HG03558 (cell line): ENCODE measurements around the gene SPEM3.

Experiments
- ATAC-seq: cut with Tn5 transposase; IDR thresholded peaks from one replicate; pipeline ENCODE4 v1.9.1; 2021; ENCODE audit warnings: moderate number of reproducible peaks; ENCODE audit not compliant: unreplicated experiment; ENCODE audit errors: extremely low read depth

SPEM3 gene

DNA sequence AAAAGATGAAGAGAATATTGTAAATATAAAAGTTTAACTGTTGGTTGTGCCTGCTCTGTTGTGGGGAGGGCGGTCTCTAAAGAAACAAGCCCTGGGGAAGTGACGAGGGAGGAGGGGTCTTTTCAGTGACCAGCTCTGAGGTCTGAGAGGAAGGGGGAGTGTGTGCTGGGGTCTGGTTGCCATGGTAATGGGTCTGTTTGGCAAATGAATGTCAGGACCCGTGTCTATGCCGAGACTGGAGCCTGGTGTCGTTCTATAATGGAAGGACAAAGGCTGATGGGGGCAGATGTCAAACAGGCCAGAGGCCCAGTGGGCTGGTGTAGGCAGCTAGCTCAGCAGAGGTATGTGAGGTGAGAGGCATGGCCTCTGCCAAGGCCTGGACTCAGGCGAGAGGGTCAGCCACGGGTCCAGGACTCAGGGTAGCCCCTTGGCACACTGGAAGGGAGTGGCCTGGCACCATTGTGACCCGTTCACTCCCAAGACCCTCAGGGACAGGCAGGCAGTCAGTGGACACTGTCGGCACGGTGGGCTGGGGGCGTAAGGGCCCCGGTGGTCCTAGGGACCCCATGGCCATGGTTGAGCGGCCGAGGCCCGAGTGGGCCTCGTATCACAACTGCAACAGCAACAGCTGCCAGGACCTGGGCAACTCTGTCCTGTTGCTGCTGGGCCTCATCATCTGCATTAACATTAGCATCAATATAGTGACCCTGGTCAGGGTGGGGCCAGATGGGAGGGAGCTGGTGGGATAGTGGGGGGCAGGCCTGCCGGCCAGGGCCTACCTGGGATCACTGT is 8.6 kb upstream of the SPEM3 start, which contains the start of gene SPEM1:
SPEM1 (plus strand) TSS at position 506 of the 792 bp plus-strand sequence; CDS start at position 567, 61 bp downstream.
- ATAC-seq: no peak

DNA sequence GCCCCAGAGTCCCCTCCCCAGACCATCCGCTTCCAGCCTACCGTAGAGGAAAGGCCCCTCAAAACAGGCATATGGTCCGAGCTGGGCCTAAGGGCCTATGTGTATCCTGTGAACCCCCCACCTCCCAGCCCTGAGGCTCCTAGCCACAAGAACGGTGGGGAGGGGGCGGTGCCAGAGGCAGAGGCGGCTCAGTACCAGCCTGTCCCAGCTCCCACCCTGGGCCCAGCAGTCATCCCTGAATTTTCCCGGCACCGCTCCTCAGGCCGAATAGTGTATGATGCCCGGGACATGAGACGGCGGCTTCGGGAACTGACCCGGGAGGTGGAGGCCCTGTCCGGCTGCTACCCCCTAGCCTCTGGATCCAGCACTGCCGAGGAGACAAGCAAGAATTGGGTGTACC is 7.5 kb upstream of the SPEM3 start:
- no peak for ATAC-seq

DNA sequence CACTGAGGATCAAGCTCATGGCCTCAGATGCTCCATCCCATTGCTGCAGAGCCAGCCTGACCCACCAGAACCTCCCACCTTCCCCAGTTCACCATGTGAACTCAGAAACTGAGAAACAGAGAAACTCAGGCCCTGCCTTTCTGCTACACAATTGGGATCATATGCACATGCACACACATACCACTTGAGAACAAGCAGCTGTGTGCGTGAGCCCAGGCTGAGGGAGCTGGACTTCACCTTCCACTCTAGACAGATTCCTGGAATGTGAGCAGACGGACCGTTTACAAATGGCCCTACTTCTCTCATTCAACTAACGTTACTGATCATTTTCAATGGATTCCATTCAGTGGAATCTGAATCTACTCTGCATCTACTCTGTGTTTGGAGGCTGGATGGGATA is 5.0 kb upstream of the SPEM3 start:
- ATAC-seq: no peak

DNA sequence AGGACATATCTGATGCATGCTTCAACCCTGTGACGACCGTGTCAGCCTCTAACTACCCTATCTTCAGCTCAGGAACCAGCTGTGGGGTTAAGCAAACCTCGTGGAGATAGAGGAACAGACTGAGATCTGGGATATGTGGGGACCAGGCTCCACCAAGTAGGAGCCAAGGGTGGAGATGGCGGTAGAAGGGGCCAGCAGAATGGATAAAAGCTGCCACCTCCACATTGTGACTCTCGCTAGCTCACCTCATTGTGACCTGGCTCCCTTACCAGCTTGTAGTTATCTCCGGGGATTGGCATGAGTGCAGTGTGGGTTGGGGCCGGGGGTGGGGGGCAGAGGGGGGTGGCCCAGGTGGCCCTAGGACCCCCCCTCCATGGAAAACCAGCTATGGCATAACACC is 3.3 kb upstream of the SPEM3 start, which contains the start of gene SPEM2:
SPEM2 (plus strand) TSS at position 301 of the 400 bp plus-strand sequence; CDS start at position 374, 73 bp downstream.
- no peak for ATAC-seq

DNA sequence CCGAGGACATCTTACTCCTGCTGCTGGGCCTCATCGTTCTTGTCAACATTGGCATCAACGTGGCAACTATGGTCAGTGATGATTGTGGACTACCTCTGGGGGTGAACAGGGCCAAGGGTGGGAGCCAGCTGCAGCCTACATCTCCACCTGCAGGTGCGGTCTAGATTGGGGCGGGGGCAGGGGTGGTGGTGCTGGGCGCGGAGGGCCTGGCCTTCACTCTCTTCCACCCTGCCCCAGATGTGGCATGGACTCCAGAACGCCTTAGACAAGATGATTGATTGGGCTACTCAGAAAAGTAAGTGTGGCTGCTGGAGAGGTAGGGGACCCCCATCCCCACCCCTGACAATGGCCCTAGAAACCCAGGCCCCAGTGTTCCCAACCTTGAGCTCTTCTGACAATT is 2.9 kb upstream of the SPEM3 start:
- no peak for ATAC-seq

DNA sequence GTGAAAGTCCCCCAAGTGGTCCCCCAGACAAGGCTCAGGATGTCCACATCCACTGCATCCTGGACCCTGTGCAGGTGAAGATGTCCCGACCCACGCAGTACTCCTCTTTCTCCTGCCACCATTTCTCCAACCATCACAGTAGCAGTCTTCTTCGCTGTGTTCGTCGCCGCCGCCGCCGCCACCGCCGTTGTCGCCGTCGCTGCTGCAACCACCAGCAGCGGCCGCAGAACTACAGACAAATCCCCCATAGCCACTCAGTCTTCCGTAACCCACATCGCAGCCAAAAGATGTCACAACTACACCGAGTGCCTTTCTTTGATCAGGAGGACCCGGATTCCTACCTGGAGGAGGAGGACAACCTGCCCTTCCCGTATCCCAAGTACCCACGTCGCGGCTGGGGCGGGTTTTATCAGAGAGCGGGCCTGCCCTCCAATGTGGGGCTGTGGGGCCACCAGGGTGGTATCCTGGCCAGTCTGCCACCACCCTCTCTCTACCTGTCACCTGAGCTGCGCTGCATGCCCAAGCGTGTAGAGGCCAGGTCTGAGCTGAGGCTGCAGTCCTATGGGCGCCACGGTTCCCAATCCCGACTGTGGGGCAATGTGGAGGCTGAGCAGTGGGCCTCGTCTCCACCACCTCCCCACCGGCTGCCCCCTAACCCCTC is 2.3 kb upstream of the SPEM3 start:
- no peak for ATAC-seq

DNA sequence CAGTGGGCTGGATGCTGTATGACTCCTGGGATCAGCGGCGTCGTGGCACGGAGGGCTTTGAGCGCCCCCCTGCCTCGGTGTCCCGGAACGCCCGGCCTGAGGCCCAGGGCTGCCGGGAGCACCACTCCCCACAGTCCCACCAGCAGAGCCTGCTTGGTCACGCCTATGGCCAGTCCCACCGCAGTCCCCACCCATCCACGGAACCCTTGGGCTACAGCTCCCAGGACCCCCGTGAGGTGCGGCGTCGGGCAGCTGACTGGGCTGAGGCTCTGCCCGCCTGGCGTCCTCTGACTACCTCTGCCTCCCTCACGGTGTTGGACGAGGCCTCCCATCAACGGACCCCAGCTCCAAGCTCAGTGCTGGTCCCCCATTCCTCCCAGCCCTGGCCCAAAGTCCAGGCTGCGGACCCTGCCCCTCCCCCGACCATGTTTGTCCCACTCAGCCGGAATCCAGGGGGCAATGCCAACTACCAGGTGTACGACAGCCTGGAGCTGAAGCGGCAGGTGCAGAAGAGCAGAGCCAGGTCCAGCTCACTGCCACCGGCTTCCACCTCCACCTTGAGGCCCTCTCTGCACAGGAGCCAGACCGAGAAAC is 1.7 kb upstream of the SPEM3 start:
- no peak for ATAC-seq

DNA sequence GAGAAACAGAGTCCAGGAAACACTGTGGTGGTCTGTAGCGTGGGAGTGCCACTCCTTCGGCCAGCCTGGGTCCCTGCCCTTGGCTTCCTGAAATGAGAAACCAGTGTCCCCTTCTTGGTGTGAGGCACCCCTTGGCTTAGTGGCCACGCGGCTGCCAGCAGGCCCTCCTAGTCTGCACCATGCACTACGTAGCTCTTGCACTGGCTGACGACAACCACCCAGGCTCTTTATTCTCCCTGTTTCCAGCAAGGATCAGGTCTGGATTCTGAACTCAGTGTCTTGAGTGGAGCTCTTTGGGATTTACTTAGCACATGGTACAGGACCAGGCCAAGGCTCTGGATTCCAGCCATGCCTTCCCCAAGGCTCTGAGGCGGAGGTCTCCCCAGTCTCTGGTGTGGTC is 1.1 kb upstream of the SPEM3 start:
- no peak for ATAC-seq

DNA sequence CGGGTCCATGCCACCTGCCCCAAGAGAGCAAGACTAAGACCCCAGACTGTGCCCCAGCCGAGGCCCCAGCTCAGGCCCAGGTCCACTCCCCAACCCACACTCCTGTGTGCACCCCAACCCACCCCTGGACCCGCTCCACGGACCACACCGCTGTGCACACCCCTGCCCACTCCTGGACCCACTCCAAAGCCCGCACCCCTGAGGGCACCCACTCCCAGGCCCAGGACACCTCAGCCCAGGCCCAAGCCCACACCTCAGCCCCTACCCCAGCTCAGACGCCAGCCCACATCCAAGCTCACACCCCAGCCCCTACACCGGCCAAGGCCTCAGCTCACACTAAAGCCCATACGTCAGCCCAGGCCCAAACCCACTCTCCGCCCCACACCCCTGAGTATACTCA is 1.1 kb downstream of the SPEM3 start:
- ATAC-seq: no peak

DNA sequence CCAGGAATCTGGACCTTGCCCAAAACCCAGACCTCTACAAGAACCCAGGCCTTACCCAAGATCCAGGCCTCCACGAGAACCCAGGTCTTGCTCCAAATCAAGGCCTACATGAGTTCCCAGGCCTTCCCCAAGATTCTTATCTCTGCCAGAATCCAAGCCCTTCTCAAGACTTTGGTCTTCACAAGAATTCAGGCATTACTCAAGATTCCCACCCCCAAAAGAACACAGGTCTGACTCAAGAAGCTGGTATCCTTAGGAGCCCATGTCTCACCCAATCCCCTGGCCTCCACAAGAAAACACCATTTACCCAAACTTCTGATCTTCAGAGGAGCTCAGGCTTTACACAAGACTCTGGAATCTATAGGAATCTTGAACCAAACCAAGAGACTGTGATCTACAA is 2.6 kb downstream of the SPEM3 start:
- no peak for ATAC-seq

DNA sequence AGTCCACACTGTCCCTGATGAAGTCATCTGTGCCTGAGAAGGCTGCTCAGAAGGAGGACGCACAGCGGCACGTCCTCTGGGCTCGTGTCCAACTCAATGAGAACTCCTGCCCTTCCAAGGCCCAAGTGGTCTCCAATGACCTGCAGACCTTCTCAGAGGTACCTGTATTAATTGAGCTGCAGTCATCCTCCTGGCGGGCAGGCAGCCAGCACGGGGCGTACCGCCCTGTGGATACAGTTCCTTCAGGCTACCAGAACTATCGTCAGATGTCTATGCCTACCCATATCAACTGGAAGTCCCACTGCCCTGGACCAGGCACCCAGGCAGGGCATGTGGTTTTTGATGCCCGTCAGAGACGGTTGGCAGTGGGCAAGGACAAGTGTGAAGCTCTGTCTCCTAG is 3.6 kb downstream of the SPEM3 start:
- no peak for ATAC-seq

DNA sequence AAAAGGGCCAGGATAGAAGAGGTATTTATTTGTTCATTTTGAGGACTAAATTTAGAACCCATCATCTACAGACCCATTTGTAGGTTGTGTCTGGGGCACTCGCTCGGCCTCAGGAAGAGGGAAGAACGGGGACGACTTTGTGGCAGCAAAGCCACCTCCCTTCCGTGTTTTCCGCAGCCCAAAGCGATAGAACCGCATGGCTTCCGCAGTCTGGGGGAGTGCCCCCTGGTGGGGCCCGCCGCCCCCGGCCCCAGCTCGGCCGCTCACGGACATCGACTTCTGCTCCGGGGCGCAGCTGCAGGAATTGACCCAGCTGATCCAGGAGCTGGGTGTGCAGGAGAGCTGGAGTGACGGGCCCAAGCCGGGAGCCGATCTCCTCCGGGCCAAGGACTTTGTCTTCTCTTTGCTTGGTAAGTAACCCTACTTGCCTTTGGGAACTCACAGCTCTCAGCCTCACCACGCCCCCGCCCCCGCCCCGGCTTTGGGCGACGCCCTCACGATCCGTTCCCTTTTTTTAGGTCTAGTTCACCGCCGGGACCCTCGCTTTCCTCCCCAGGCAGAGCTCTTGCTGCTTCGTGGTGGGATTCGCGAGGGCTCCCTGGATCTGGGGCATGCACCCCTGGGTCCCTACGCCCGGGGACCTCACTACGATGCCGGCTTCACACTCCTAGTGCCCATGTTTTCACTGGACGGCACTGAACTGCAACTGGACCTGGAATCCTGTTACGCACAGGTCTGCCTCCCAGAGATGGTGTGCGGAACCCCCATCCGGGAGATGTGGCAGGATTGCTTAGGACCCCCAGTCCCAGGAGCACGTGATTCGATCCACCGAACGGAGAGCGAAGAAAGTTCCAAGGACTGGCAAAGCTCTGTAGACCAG is 7.3 kb downstream of the SPEM3 start:
- no peak for ATAC-seq

DNA sequence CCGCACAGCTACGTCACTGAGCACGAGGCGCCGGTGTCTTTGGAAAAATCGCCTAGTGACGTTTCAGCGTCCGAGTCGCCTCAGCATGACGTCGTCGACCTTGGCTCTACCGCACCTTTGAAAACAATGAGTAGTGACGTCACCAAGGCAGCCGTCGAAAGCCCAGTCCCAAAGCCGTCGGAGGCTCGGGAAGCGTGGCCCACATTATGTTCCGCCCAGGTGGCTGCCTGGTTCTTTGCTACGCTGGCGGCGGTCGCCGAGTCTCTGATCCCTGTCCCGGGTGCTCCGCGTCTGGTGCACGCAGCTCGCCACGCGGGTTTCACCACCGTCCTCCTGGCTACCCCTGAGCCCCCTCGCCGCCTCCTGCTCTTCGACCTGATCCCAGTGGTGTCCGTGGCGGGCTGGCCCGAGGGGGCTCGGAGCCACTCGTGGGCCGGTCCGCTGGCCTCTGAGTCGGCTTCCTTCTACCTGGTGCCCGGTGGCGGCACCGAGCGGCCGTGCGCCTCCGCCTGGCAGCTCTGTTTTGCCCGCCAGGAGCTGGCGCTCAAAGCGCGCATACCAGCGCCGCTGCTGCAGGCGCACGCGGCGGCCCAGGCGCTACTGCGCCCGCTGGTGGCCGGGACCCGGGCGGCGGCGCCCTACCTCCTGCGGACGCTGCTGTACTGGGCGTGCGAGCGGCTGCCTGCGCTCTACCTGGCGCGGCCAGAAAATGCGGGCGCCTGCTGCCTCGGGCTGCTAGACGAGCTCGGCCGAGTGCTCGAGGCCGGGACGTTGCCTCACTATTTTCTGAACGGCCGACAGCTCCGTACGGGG is 8.1 kb downstream of the SPEM3 start:
- no peak for ATAC-seq

DNA sequence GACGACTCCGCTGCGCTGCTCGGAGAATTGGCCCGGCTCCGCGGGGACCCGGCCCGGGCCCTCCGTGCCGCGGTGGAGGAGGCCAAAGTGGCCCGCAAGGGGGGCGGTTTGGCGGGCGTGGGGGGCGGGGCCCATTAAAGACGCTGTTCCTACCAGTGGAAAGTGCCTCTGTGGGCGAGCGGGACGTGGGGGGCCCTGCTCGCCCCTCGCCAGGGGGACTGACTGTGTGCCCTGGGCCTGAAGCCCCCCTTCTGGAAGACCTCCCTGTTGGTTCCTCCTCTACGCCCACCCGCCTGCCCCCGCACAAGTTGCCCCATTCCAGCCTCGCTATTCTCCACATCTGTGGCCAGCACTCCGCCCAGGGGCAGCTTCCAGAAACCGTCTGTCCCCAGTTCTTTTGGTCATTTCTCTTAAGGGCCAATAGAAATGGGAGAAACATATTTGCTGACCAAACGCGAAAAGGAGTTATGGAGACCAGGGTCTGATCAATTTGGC is 8.8 kb downstream of the SPEM3 start:
- ATAC-seq: no peak

DNA sequence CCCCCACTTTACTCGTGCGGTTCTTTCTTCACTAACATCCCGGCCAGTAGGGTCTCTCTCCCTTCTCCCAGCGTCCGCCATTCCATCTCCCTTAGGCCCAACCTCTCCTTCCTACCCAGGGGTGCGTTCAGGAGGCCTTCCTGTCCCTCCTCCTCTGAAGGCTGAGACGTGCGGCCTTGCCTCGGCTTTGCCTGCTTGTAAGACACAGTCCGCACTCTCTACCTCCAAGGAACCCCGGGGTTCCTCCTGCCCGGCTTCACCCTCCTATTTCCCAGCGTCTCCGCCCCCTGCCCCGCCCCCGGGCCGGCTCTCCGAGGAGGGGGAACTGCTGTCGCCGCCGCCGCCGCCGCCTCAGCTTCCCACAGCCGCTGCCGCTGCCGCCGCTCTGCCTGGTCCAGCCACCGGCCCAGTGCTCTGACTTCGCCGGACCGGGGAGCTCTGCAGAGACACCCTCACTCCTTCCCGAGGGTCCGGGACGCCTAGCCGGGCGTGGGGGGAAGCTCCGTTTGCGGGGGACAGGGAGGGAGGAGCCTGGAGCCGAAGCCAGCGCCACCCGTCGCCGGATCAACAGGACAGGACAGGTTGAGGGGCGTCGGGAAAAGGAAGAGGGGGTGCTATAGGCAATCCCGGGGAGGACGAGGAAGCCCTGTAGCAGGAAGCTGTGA is 9.4 kb downstream of the SPEM3 start:
- no peak for ATAC-seq

DNA sequence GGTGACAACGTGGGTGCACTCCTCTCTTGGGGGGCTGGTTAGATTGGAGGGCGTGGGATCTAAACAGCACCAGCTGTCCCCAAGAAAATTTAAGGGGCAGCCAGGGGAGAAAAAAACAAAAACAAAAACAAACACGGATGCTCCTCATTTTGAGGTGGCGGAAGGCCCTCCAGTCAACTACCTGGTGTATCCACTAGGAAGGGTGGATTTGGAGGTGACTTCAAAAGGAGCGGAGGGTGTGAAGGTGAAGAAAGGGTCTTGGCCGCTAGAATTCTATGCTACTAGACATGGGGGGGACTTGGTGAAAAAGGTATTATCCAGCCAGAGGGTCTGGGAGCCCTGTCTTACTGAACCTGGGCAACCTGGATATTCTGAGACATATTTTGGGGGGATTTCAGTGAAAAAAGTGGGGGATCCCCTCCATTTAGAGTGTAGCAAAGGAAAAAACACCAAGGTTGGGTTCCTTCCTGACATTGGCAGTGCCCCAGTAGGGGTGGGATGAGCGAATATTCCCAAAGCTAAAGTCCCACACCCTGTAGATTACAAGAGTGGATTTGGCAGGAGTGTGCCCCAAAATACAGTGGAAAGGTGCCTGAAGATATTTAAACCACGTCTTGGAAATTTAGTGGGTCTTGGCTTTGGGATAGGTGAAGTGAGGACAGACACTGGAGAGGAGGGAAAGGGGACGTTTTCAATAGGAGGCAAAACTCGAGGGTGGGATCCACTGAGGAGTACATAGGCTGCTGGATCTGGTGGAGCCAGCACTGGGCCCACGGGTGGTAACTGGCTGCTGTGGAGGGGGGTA is 10.2 kb downstream of the SPEM3 start:
- ATAC-seq: no peak

DNA sequence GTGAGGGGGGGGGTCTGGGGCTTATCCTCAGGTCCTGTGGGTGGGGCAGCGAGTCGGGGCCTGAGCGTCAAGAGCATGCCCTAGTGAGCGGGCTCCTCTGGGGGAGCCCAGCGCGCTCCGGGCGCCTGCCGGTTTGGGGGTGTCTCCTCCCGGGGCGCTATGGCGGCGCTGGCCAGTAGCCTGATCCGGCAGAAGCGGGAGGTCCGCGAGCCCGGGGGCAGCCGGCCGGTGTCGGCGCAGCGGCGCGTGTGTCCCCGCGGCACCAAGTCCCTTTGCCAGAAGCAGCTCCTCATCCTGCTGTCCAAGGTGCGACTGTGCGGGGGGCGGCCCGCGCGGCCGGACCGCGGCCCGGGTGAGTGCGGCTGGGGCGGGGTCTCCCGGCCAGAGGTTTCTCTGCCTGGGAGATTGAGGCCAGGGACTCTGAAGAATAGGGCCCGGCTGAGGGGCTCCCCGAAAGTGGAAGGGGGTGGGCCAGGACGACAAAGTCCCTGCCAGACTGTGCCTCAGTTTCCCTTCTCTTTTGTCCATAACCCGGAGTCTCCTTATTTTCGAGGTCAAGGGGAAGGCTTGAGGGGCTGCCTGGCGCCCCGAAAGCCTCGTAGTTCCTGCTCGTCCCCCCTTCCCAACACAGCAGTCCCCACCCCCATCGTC is 10.9 kb downstream of the SPEM3 start, which contains the start of gene FGF11:
FGF11 (plus strand) TSS at position 51 of the 651 bp plus-strand sequence; CDS start at position 160, 109 bp downstream.
- ATAC-seq: no peak
